RWPE2 (cell line): ENCODE measurements around the gene GALNT7.

Experiments
- ATAC-seq: fragments of 200-7000 bp; cut with Tn5 transposase; 3 replicates; pipeline ENCODE4 v1.9.1; 2021; ENCODE audit warnings: low read depth
- DNase-seq: peaks from one replicate; pipeline ENCODE4 v3.0.0-alpha.2; 2020; ENCODE audit warnings: low spot score
- H3K27ac ChIP-seq: fragments of 450-650 bp; 2 replicates; pipeline ENCODE4 v1.5.1; 2017; ENCODE audit warnings: mild to moderate bottlenecking; ENCODE audit not compliant: poor library complexity, severe bottlenecking
- H3K27me3 ChIP-seq: fragments of 250-450 bp; sonication (Bioruptor Pico); 2 replicates; pipeline ENCODE4 v1.5.1; 2021; ENCODE audit warnings: mild to moderate bottlenecking, moderate library complexity; ENCODE audit not compliant: insufficient read depth, poor library complexity, severe bottlenecking
- H3K36me3 ChIP-seq: fragments of 250-450 bp; sonication (Bioruptor Pico); 2 replicates; pipeline ENCODE4 v1.5.1; 2020; ENCODE audit warnings: low read depth, mild to moderate bottlenecking, moderate library complexity
- H3K4me1 ChIP-seq: fragments of 250-450 bp; sonication (Bioruptor Pico); 2 replicates; pipeline ENCODE4 v1.5.1; 2021; ENCODE audit warnings: mild to moderate bottlenecking, moderate library complexity; ENCODE audit not compliant: insufficient read depth, poor library complexity, severe bottlenecking
- H3K4me3 ChIP-seq: fragments of 250-450 bp; sonication (Bioruptor Pico); 2 replicates; pipeline ENCODE4 v1.5.1; 2021; ENCODE audit warnings: mild to moderate bottlenecking, moderate library complexity; ENCODE audit not compliant: severe bottlenecking
- H3K9me3 ChIP-seq: fragments of 250-450 bp; sonication (Bioruptor Pico); 2 replicates; pipeline ENCODE4 v1.5.1; 2021; ENCODE audit warnings: mild to moderate bottlenecking, moderate library complexity; ENCODE audit not compliant: severe bottlenecking
- CTCF ChIP-seq: fragments of 450-650 bp; IDR thresholded peaks from one replicate; pipeline ENCODE4 v1.5.1; 2017; ENCODE audit warnings: mild to moderate bottlenecking, moderate library complexity; ENCODE audit not compliant: poor library complexity, severe bottlenecking

The GALNT7 gene

GRCh38 chr4:173124209-173124865, 44.3 kb upstream of the GALNT7 start:
- Histone ChIP-seq H3K4me3 (no peak overlapping the region), H3K36me3 (no peaks in the 10 kb centered on the region), H3K4me1 (peaks cover 23% of the 10 kb centered on the region), H3K27ac (no peak overlapping the region), H3K9me3 (no peaks in the 10 kb centered on the region), H3K27me3 (no peaks in the 10 kb centered on the region)
- ATAC-seq = no peak
- no peak for DNase-seq
- TF ChIP-seq CTCF = no peak

- Histone ChIP-seq H3K27ac (no peak overlapping the region), H3K4me3 (no peak overlapping the region), H3K36me3 (no peaks in the 10 kb centered on the region), H3K27me3 (no peaks in the 10 kb centered on the region), H3K9me3 (no peaks in the 10 kb centered on the region), H3K4me1 (peaks cover 13% of the 10 kb centered on the region)
- ATAC-seq (no peak), DNase-seq (no peak)
- TF ChIP-seq CTCF = no peak
These were observed 43.3 kb upstream of the GALNT7 start for GRCh38 chr4:173125216-173125812.

- no peak for ATAC-seq
- no peak for DNase-seq
These were observed 40.3 kb upstream of the GALNT7 start for GRCh38 chr4:173128199-173128890.

GRCh38 chr4:173130687-173131086, 37.9 kb upstream of the GALNT7 start:
- ATAC-seq (no peak), DNase-seq (no peak)
- no peaks in the 10 kb centered on the region for H3K4me1 ChIP-seq
- no peaks in the 10 kb centered on the region for H3K9me3 ChIP-seq
- no peak for TF ChIP-seq CTCF
- H3K4me3 ChIP-seq = no peak overlapping the region
- H3K36me3 ChIP-seq = no peaks in the 10 kb centered on the region
- H3K27me3 ChIP-seq = no peaks in the 10 kb centered on the region
- no peak overlapping the region for H3K27ac ChIP-seq

More at GRCh38 chr4:173128199-173128890, 40.3 kb upstream of the GALNT7 start:
- H3K27me3 ChIP-seq = no peaks in the 10 kb centered on the region
- no peaks in the 10 kb centered on the region for H3K9me3 ChIP-seq
- H3K36me3 ChIP-seq = no peaks in the 10 kb centered on the region
- TF ChIP-seq CTCF = no peak
- H3K4me1 ChIP-seq = no peaks in the 10 kb centered on the region
- H3K27ac ChIP-seq = no peak overlapping the region
- H3K4me3 ChIP-seq = no peak overlapping the region
